Cerebellar nuclear complex (tissue), 1 donor: ENCODE measurements around the gene ADORA1.
A peak's percentile ranks its signal among the peaks of the same experiment; 100 is the strongest.

Experiments
- DNase-seq, 2 experiments: peaks; one replicate each; lab custom pipeline; 2025; lab: John Stamatoyannopoulos, UW

The ADORA1 gene

DNA sequence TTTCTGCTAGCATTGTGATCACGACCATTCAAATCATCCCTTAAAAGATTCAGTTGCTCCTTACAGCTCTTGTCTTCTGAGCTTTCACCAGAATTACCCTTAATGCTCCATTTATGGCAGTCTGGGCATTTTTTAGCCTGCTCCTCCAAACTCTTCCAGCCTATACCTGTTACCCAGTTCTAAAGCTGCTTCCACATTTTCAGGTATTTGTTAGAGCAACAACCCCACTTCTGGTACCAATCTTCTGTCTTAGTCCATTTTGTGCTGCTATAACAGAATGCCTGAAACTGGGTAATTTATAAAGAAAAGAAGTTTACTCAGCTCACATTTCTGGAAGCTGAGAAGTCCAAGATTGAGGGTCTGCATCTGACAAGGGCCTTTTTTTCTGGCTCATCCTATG, 30.9 kb downstream of the ADORA1 start:
- no peak for DNase-seq

GRCh38 chr1:203158960-203159665, 31.6 kb downstream of the ADORA1 start:
- no peak for DNase-seq

DNA sequence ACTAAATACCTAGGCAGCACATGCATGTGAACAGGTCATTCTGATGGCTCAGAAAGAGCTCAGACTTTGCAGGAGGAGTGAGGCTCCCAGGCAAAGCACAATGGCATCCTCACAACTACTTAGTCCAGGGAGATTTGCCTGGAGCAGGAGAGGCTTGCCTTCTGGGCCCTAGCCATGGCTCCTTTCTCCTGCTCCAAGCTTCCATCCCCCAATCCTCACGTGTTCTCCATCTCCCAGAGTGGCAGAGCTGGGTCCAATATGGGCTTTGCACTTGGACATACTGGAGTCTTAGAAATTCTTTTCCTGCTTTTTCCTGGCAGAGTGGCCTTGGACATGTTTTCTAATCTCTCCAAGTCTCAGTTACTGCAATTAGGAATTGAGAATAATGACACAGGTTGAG, 32.3 kb downstream of the ADORA1 start:
- DNase-seq, result no peak

GRCh38 chr1:203161175-203161574, 33.6 kb downstream of the ADORA1 start:
- DNase-seq, result no peak

DNA sequence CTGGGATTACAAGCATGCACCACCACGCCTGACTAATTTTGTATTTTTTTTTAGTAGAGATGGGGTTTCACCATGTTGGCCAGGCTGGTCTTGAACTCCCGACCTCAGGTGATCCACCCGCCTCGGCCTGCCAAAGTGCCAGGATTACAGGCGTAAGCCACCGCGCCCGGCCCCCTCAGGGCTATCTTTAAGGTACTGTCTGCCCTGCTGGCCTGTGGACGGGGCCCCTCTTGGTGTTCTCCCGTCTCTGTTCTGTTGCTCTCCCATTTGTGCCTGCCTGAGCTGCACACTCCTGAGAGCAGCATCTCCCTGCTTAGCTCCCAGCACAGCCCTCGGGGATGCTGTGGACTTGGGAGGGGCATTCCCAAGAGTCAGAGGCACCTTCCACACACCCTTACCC, 34.2 kb downstream of the ADORA1 start:
- no peak for DNase-seq

- DNase-seq, result no peak
Observed at GRCh38 chr1:203162403-203162802, 34.9 kb downstream of the ADORA1 start.

DNA sequence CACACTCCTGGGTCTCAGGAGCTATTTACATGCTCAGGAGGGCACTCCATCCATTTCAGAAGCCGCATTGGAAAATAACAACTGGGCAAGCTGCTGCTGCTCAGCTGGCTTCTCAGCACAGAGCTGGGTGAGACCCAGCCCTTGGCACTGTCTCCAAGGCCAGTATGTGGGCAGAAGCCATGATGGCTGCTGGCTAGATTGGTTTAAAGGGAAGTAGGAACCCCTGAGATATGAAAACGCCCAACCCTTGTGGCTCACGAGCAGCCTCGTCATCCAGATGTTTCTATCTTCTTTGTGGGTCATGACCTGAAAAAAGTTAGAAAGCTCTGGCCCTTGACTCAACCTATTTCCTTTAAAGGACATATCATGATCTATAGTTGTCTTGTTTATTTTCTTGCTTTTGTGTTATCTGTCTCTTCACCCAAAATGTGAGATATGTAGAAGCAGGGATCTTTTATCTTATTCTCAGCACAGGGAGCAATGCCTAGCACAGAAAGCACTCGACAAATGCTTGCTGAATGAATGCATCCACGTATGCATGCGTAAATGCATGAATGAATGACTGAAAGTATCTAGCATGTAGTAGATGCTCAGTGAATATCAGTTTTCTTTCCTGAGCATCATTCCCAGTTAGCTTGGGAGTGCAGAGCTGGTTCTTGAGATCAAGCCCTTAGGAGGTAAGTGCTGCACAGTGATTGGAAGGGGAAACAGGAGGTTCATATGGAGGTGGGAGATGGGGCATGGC, 36.5 kb downstream of the ADORA1 start:
- no peak for DNase-seq

GRCh38 chr1:203165101-203165799, 37.7 kb downstream of the ADORA1 start:
- DNase-seq, result no peak

DNA sequence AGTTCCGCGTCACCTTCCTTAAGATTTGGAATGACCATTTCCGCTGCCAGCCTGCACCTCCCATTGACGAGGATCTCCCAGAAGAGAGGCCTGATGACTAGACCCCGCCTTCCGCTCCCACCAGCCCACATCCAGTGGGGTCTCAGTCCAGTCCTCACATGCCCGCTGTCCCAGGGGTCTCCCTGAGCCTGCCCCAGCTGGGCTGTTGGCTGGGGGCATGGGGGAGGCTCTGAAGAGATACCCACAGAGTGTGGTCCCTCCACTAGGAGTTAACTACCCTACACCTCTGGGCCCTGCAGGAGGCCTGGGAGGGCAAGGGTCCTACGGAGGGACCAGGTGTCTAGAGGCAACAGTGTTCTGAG, 38.3 kb downstream of the ADORA1 start:
- no peak for DNase-seq

DNA sequence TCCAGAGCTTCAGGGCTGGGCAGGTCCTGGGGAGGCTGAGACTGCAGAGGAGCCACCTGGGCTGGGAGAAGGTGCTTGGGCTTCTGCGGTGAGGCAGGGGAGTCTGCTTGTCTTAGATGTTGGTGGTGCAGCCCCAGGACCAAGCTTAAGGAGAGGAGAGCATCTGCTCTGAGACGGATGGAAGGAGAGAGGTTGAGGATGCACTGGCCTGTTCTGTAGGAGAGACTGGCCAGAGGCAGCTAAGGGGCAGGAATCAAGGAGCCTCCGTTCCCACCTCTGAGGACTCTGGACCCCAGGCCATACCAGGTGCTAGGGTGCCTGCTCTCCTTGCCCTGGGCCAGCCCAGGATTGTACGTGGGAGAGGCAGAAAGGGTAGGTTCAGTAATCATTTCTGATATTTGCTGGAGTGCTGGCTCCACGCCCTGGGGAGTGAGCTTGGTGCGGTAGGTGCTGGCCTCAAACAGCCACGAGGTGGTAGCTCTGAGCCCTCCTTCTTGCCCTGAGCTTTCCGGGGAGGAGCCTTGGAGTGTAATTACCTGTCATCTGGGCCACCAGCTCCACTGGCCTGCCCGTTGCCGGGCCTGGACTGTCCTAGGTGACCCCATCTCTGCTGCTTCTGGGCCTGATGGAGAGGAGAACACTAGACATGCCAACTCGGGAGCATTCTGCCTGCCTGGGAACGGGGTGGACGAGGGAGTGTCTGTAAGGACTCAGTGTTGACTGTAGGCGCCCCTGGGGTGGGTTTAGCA, 38.8 kb downstream of the ADORA1 start:
- peak in 1 of 2 experiments; percentile 39 for DNase-seq

- DNase-seq, result no peak
Observed at GRCh38 chr1:203167026-203167912, 39.7 kb downstream of the ADORA1 start.

- DNase-seq, result no peak
Observed at GRCh38 chr1:203167913-203168200, 40.3 kb downstream of the ADORA1 start.

DNA sequence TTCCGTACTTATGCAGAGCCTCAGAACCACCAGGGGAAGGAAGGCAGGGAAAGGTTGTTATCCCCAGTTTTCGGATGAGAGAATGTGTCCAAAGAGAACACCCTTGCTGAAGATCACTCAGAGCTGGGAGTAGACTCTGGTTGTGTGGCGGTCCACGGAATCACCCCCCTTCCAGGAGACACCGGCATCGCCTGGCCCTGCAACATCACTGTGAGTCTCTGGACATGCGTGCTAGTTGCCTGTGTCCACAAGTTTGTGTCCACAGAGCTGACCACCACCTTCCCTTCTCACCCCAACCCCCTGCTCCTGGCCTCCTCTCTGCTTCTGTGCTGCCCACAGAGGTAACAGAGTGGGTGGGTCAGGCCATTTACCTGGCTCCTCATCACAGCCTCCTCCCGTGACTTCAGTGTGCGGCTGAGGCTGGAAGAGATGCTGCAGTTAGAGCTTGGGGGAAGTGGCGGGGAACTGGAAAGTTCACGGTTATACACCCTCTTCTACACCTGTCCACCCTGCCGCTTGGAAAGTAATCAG, 40.8 kb downstream of the ADORA1 start:
- no peak for DNase-seq

DNA sequence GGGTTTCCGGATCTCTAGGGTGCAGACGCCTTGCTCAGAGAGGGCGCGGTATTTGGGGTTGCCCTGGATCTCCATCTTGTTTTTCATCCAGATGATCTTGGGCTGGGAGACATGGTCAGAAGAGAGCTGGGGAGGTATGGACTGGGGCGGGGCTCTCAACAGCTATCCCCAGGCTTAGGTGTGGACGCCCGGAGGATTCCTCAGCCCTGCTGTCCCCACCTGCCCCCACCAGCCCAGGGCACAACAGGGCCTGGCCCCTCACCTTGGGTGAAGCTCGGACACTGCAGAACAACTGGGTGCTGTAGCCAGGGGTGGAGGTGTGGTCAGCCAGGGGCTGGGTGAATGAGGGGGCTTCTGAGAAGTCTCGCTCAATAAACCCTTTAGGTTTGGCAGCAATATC, 41.5 kb downstream of the ADORA1 start:
- DNase-seq, result no peak

DNA sequence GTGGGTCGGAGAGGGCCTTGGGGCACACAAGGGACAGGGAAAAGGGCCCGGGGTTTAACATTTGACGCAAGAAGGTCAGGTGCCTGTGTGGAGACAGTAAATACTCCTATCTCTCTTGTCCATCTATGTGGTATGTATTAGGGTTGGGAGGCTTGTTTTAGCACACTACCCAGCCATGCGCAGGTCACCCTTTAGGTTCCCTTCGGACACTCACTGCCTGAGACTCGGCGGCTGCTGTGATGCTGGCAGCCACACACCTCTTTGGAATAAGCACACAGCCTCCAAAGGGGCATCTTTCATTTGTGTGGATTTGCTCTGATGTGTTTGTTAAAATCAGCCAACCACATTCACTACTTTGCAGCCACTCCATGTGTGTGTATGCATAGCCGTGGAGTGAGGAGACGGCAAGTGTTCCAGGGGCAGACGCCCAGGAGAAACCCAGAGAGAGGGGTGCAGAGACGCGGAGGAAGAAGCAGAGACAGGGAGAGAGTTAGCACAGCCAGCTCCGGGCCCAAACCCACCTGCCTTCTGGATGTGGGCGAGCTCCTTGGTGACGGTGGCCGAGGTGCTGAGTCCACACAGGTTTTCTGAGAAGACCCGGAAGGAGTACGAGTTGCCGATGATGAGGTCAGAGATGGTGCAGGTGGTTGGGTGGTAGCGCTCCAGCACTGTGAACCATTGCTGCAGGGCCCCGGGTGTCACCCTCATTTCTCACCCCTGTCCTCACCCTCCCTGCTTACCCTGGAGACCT, 42.4 kb downstream of the ADORA1 start:
- no peak for DNase-seq

GRCh38 chr1:203170625-203171330, 43.3 kb downstream of the ADORA1 start:
- DNase-seq, result no peak

DNA sequence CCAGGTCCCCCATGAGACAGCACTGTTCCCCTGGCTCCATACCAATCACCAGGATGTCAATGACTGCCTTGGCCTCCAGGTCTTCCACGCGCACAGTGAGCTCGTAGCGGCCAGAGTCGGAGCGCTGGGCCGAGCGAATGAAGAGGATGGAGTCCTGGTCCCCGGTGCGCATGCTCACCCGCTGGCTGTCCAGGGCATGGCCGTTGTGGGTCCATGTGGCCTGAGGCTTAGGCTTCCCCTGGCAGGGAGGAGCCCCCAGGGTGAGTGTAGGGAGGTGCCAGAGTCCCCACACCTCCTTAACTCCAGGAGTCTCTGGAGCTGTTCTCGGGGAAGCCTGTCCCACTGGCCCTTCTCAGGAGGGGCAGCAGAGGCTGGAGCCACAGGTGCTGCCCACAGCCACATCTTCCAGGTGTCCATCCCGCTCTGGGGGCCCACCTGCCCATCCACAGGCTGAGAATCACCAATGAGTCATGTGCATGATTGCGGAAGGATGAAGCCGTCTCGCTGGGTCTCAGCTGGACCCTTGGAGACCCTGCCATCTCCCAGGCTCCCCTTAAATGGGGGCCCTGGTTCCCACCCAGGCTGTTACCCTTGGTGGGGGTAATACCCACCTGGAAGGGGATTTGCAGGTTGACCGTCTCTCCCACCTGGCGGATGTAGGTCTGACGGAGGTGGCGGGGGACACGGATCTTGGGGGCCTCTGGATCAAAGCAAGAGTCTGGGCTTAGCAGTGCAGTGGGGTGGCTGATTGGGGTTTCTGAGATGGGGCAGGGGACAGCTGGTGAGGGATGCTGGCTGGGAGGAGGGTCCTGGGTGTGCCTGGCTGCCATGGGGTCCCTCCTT, 44.0 kb downstream of the ADORA1 start:
- DNase-seq, result no peak

DNA sequence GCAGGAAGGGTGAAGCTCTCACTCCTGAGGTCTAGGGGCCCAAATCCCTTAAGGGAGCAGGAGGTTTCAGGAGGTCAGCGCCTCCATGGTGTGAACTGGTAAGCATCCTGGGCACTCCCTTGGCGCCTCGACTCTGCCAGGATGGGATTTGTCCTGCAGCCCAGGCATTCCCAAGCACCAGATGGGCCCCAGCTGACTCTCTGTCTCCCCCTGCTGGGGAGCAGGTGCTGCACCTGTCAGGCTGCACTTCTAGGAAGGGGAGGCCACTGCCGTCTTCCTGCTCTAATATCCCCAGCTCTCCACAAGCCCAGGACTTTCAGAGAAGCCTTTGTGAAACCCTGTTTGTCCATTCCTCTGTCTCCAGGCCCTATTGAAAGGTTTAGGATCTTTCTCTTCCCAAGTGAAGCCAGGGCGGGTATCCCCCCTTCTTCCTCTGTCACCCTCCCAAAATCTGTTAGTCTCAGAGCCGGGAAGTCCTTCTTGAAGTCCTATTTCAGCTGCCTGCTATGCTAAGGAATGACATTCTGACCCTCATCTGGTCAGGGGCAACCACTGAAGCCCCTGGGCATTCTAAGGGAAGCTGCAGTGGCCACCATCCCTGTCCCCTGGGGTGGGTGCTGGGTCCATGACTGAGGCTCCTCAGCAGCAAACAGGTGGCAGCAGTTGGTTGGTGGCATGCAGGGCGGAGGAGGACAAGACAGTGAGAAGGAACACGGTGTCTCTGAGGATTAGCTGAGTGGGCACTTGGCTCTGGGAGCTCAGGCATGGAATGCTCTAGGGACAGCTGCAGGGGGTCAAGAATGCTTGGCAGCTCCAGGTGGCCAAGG, 44.9 kb downstream of the ADORA1 start:
- no peak for DNase-seq
